ENCODE measurements around the gene IRF9.

IRF9 gene

DNA sequence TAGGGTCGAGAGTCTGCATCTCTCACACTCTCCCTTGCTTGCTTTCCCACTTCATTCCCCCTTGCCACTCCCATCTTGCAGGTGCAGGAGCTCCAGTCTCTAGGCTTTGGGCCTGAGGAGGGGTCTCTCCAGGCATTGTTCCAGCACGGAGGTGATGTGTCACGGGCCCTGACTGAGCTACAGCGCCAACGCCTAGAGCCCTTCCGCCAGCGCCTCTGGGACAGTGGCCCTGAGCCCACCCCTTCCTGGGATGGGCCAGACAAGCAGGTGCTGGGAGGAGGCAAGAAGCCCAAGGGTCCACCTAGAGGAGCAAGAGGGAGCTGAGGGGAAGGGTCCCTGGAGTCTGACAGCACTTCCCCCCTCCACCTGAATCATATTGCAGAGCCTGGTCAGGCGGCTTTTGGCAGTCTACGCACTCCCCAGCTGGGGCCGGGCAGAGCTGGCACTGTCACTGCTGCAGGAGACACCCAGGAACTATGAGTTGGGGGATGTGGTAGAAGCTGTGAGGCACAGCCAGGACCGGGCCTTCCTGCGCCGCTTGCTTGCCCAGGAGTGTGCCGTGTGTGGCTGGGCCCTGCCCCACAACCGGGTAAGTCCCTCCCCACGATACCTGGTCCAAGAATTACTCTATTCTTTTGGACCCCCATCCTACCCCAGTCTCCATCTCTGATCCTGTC lies 9.5 kb upstream of the IRF9 start:
- no peak for TF ChIP-seq TAF1 (IDR thresholded peaks at IDR 0.05; ENCODE audit: borderline replicate concordance, insufficient read depth, low read length)
- no peak for TF ChIP-seq POLR2AphosphoS5 (IDR thresholded peaks at IDR 0.05; ENCODE audit: low read depth, low read length)
- TF ChIP-seq SIN3A (IDR thresholded peaks at IDR 0.05; ENCODE audit: borderline replicate concordance, insufficient read depth, low read length): no peak
- TF ChIP-seq FOXP2 (optimal IDR thresholded peaks at IDR 0.05; ENCODE audit: borderline replicate concordance, extremely low read depth, extremely low read length, insufficient read depth): no peak
- TF ChIP-seq, protein P1, sequence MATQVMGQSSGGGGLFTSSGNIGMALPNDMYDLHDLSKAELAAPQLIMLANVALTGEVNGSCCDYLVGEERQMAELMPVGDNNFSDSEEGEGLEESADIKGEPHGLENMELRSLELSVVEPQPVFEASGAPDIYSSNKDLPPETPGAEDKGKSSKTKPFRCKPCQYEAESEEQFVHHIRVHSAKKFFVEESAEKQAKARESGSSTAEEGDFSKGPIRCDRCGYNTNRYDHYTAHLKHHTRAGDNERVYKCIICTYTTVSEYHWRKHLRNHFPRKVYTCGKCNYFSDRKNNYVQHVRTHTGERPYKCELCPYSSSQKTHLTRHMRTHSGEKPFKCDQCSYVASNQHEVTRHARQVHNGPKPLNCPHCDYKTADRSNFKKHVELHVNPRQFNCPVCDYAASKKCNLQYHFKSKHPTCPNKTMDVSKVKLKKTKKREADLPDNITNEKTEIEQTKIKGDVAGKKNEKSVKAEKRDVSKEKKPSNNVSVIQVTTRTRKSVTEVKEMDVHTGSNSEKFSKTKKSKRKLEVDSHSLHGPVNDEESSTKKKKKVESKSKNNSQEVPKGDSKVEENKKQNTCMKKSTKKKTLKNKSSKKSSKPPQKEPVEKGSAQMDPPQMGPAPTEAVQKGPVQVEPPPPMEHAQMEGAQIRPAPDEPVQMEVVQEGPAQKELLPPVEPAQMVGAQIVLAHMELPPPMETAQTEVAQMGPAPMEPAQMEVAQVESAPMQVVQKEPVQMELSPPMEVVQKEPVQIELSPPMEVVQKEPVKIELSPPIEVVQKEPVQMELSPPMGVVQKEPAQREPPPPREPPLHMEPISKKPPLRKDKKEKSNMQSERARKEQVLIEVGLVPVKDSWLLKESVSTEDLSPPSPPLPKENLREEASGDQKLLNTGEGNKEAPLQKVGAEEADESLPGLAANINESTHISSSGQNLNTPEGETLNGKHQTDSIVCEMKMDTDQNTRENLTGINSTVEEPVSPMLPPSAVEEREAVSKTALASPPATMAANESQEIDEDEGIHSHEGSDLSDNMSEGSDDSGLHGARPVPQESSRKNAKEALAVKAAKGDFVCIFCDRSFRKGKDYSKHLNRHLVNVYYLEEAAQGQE (IDR thresholded peaks at IDR 0.05; ENCODE audit: insufficient read depth in 1 of 2, low read depth in 2 of 2, low read length in 2 of 2): no peak

DNA sequence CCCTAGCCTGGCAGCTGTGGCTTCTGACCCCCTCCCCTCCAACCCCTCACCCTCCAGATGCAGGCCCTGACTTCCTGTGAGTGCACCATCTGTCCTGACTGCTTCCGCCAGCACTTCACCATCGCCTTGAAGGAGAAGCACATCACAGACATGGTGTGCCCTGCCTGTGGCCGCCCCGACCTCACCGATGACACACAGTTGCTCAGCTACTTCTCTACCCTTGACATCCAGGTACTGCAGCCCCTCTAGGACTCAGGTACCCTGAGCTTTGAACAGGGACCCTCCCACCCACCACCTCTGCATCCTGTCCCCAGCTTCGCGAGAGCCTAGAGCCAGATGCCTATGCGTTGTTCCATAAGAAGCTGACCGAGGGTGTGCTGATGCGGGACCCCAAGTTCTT lies 6.0 kb upstream of the IRF9 start:
- no peak for TF ChIP-seq SIN3A (IDR thresholded peaks at IDR 0.05; ENCODE audit: borderline replicate concordance, insufficient read depth, low read length)
- TF ChIP-seq, protein P1 (IDR thresholded peaks at IDR 0.05; ENCODE audit: insufficient read depth in 1 of 2, low read depth in 2 of 2, low read length in 2 of 2): no peak
- no peak for TF ChIP-seq TAF1 (IDR thresholded peaks at IDR 0.05; ENCODE audit: borderline replicate concordance, insufficient read depth, low read length)
- TF ChIP-seq FOXP2 (optimal IDR thresholded peaks at IDR 0.05; ENCODE audit: borderline replicate concordance, extremely low read depth, extremely low read length, insufficient read depth): no peak
- no peak for TF ChIP-seq POLR2AphosphoS5 (IDR thresholded peaks at IDR 0.05; ENCODE audit: low read depth, low read length)

DNA sequence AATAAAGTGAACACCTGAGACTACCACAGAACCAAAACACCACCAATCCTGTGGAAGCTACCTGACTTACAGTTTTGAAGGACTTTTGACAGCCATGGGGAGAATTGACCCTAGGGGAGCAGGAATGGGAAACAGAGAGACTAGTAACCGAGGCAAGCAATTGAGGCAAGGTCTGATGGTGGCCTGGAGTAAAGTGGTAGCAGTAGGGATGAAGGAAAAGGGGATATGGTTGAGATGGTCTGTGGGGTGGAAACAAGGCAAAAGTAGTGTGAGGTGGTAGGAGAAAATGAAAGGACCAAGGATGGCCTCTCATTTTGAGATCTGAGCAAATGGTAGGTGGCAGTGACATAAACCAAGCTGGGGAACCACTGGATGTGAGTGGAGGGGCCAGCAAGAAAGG lies 4.2 kb upstream of the IRF9 start:
- no peak for TF ChIP-seq TAF1 (IDR thresholded peaks at IDR 0.05; ENCODE audit: borderline replicate concordance, insufficient read depth, low read length)
- TF ChIP-seq SIN3A (IDR thresholded peaks at IDR 0.05; ENCODE audit: borderline replicate concordance, insufficient read depth, low read length): no peak
- no peak for TF ChIP-seq FOXP2 (optimal IDR thresholded peaks at IDR 0.05; ENCODE audit: borderline replicate concordance, extremely low read depth, extremely low read length, insufficient read depth)
- TF ChIP-seq, protein P1 (IDR thresholded peaks at IDR 0.05; ENCODE audit: insufficient read depth in 1 of 2, low read depth in 2 of 2, low read length in 2 of 2): no peak
- no peak for TF ChIP-seq POLR2AphosphoS5 (IDR thresholded peaks at IDR 0.05; ENCODE audit: low read depth, low read length)

DNA sequence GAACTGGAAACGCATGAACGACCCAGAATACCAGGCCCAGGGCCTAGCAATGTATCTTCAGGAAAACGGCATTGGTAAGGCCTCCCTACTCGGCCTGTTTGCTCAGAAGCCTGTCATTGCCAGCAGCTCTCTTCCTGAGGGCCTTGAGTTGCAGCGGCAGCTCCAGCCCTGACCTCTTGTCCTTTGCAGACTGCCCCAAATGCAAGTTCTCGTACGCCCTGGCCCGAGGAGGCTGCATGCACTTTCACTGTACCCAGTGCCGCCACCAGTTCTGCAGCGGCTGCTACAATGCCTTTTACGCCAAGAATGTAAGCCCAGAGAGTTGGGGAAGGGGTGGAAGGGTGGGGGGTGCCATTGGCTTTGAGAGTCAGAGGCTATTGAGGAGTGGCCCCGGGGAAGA lies 3.7 kb upstream of the IRF9 start:
- TF ChIP-seq SIN3A (IDR thresholded peaks at IDR 0.05; ENCODE audit: borderline replicate concordance, insufficient read depth, low read length) (no peak), POLR2AphosphoS5 (IDR thresholded peaks at IDR 0.05; ENCODE audit: low read depth, low read length) (no peak), TAF1 (IDR thresholded peaks at IDR 0.05; ENCODE audit: borderline replicate concordance, insufficient read depth, low read length) (no peak)

DNA sequence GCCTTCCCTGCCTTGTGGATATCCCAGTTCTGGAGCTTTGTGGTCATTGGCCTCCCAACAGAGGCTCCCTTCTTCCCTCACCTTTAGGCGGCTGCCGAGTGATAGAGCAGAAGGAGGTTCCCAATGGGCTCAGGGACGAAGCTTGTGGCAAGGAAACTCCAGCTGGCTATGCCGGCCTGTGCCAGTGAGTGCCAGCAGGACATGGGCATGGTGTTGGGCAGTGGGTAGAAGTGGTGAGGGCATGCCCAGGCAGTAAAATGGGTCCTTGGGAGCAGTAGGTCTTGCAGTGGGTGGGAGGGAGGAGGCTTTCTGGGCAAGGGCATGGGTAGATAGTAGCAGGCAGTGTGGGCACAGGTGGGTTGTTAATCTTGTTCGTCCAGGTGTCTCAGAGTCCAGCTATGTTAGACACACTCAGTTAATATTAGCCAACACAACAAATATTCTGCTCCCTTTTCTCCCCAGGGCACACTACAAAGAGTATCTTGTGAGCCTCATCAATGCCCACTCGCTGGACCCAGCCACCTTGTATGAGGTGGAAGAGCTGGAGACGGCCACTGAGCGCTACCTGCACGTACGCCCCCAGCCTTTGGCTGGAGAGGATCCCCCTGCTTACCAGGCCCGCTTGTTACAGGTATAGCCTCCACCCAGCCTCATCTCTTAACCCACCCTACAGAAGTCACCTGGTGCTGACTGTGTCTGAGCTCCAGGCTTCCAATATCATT lies 1.1 kb upstream of the IRF9 start:
- TF ChIP-seq, protein P1 (IDR thresholded peaks at IDR 0.05; ENCODE audit: insufficient read depth in 1 of 2, low read depth in 2 of 2, low read length in 2 of 2): no peak
- TF ChIP-seq TAF1 (IDR thresholded peaks at IDR 0.05; ENCODE audit: borderline replicate concordance, insufficient read depth, low read length) (no peak), POLR2AphosphoS5 (IDR thresholded peaks at IDR 0.05; ENCODE audit: low read depth, low read length) (no peak), FOXP2 (optimal IDR thresholded peaks at IDR 0.05; ENCODE audit: borderline replicate concordance, extremely low read depth, extremely low read length, insufficient read depth) (no peak), SIN3A (IDR thresholded peaks at IDR 0.05; ENCODE audit: borderline replicate concordance, insufficient read depth, low read length) (no peak)

Measured in PFSK-1 (cell line).